MG63 (cell line): ENCODE measurements around the gene TAF1B. TPM values are rescaled to one million over a fixed set of nuclear protein-coding genes. Genes with fewer than 3 reads are reported as not detected.
"Not testable (repeated sequence)": the region's sequence is repeated elsewhere in the genome, so short reads cannot be mapped to it uniquely, and the experiment has no call there.

Experiments
- DNase-seq: peaks from one replicate; pipeline ENCODE4 v3.0.0-alpha.2; 2020
- H3K27me3 ChIP-seq: fragments of 250-450 bp; sonication (Bioruptor Pico); 2 replicates; pipeline ENCODE4 v1.5.1; 2020; ENCODE audit warnings: mild to moderate bottlenecking, moderate library complexity
- H3K36me3 ChIP-seq: fragments of 250-450 bp; sonication (Bioruptor Pico); 2 replicates; pipeline ENCODE4 v1.5.1; 2020; ENCODE audit warnings: mild to moderate bottlenecking, moderate library complexity
- H3K4me3 ChIP-seq: fragments of 250-450 bp; sonication (Bioruptor Pico); 2 replicates; pipeline ENCODE4 v1.5.1; 2020; ENCODE audit warnings: mild to moderate bottlenecking, moderate library complexity
- H3K9me3 ChIP-seq: fragments of 250-450 bp; sonication (Bioruptor Pico); 2 replicates; pipeline ENCODE4 v1.5.1; 2020; ENCODE audit warnings: mild to moderate bottlenecking, moderate library complexity
- total RNA-seq: library from RNA; depleted of rRNA; stranded (reverse); fragments of >200 nt; shearing (Covaris generic); gene quantifications from 2 replicates; pipeline ENCODE4 v1.2.3, GENCODE V29; 2014; ENCODE audit warnings: low replicate concordance

The TAF1B gene
- total RNA-seq, 1 experiment from 2014 or later: 27.0 TPM

- Histone ChIP-seq H3K27me3 (no peaks in the 10 kb centered on the region), H3K9me3 (no peaks in the 10 kb centered on the region), H3K36me3 (peaks cover 17% of the 10 kb centered on the region), H3K4me3 (peak overlapping the region; percentile 64)
- peak; percentile 49 for DNase-seq
These were observed 786 bp downstream of the TAF1B start for GRCh38 chr2:9844036-9844483.

- Histone ChIP-seq H3K36me3 (peaks cover 21% of the 10 kb centered on the region), H3K4me3 (peak overlapping the region; percentile 64), H3K27me3 (no peaks in the 10 kb centered on the region), H3K9me3 (no peaks in the 10 kb centered on the region)
- no peak for DNase-seq
These were observed 1.3 kb downstream of the TAF1B start for GRCh38 chr2:9844576-9844975.

- Histone ChIP-seq H3K9me3 (no peaks in the 10 kb centered on the region), H3K4me3 (no peak overlapping the region), H3K27me3 (no peaks in the 10 kb centered on the region), H3K36me3 (peaks cover 41% of the 10 kb centered on the region)
- no peak for DNase-seq
These were observed 3.3 kb downstream of the TAF1B start for GRCh38 chr2:9846554-9846953.

- no peak overlapping the region for H3K4me3 ChIP-seq
- no peaks in the 10 kb centered on the region for H3K9me3 ChIP-seq
- no peaks in the 10 kb centered on the region for H3K27me3 ChIP-seq
- no peak for DNase-seq
- peaks cover 47% of the 10 kb centered on the region for H3K36me3 ChIP-seq
These were observed 3.9 kb downstream of the TAF1B start for GRCh38 chr2:9847140-9847539.

- H3K4me3 ChIP-seq: no peak overlapping the region
- peaks cover 83% of the 10 kb centered on the region for H3K36me3 ChIP-seq
- no peak for DNase-seq
These were observed 9.6 kb downstream of the TAF1B start for GRCh38 chr2:9852881-9853280.

GRCh38 chr2:9857814-9858729 lies 14.8 kb downstream of the TAF1B start:
- Histone ChIP-seq H3K4me3 (no peak overlapping the region), H3K27me3 (no peaks in the 10 kb centered on the region), H3K9me3 (peaks cover 20% of the 10 kb centered on the region), H3K36me3 (peaks cover 79% of the 10 kb centered on the region)
- DNase-seq: no peak

More at GRCh38 chr2:9852881-9853280, 9.6 kb downstream of the TAF1B start:
- Histone ChIP-seq H3K9me3 (peaks cover 4% of the 10 kb centered on the region), H3K27me3 (no peaks in the 10 kb centered on the region)

- Histone ChIP-seq H3K9me3 (peaks cover 24% of the 10 kb centered on the region), H3K4me3 (no peak overlapping the region), H3K36me3 (peaks cover 74% of the 10 kb centered on the region), H3K27me3 (no peaks in the 10 kb centered on the region)
- DNase-seq: no peak
These were observed 15.4 kb downstream of the TAF1B start for GRCh38 chr2:9858730-9859068.

GRCh38 chr2:9860922-9861580 lies 17.8 kb downstream of the TAF1B start:
- not testable (repeated sequence) for H3K4me3 ChIP-seq, DNase-seq, H3K27me3 ChIP-seq
- H3K36me3 ChIP-seq: peaks cover 51% of the 10 kb centered on the region
- peaks cover 22% of the 10 kb centered on the region for H3K9me3 ChIP-seq

GRCh38 chr2:9867881-9868280 lies 24.6 kb downstream of the TAF1B start:
- H3K27me3 ChIP-seq: no peaks in the 10 kb centered on the region
- no peak overlapping the region for H3K4me3 ChIP-seq
- peaks cover 11% of the 10 kb centered on the region for H3K36me3 ChIP-seq
- H3K9me3 ChIP-seq: peaks cover 5% of the 10 kb centered on the region; the same call in 1 of the 2 replicates
- no peak for DNase-seq

GRCh38 chr2:9873337-9873736 lies 30.1 kb downstream of the TAF1B start:
- DNase-seq: no peak
- no peaks in the 10 kb centered on the region for H3K27me3 ChIP-seq
- no peaks in the 10 kb centered on the region for H3K9me3 ChIP-seq
- peaks cover 31% of the 10 kb centered on the region for H3K36me3 ChIP-seq
- H3K4me3 ChIP-seq: no peak overlapping the region

- Histone ChIP-seq H3K4me3 (no peak overlapping the region), H3K9me3 (no peaks in the 10 kb centered on the region), H3K36me3 (peaks cover 31% of the 10 kb centered on the region), H3K27me3 (no peaks in the 10 kb centered on the region)
- DNase-seq: no peak
These were observed 33.8 kb downstream of the TAF1B start for GRCh38 chr2:9877026-9877425.

- no peak for DNase-seq
- H3K36me3 ChIP-seq: peaks cover 35% of the 10 kb centered on the region
- no peak overlapping the region for H3K4me3 ChIP-seq
- H3K27me3 ChIP-seq: no peaks in the 10 kb centered on the region
- no peaks in the 10 kb centered on the region for H3K9me3 ChIP-seq
These were observed 34.5 kb downstream of the TAF1B start for GRCh38 chr2:9877726-9878125.

- H3K36me3 ChIP-seq: peaks cover 35% of the 10 kb centered on the region
- no peak for DNase-seq
- H3K27me3 ChIP-seq: no peaks in the 10 kb centered on the region
- no peaks in the 10 kb centered on the region for H3K9me3 ChIP-seq
- no peak overlapping the region for H3K4me3 ChIP-seq
These were observed 36.4 kb downstream of the TAF1B start for GRCh38 chr2:9879455-9880194.

- H3K27me3 ChIP-seq: no peaks in the 10 kb centered on the region
- no peak overlapping the region for H3K4me3 ChIP-seq
- peaks cover 30% of the 10 kb centered on the region for H3K36me3 ChIP-seq
- peaks cover 8% of the 10 kb centered on the region for H3K9me3 ChIP-seq
- peak; percentile 26 for DNase-seq
These were observed 40.6 kb downstream of the TAF1B start for GRCh38 chr2:9883897-9884296.

GRCh38 chr2:9884436-9884835 lies 41.2 kb downstream of the TAF1B start:
- Histone ChIP-seq H3K9me3 (peaks cover 8% of the 10 kb centered on the region), H3K4me3 (no peak overlapping the region), H3K27me3 (no peaks in the 10 kb centered on the region), H3K36me3 (peaks cover 30% of the 10 kb centered on the region)
- DNase-seq: no peak

GRCh38 chr2:9885036-9885684 lies 41.9 kb downstream of the TAF1B start:
- DNase-seq: no peak
- H3K4me3 ChIP-seq: no peak overlapping the region

More at GRCh38 chr2:9885036-9885684, 41.9 kb downstream of the TAF1B start:
- peaks cover 8% of the 10 kb centered on the region for H3K9me3 ChIP-seq
- peaks cover 30% of the 10 kb centered on the region for H3K36me3 ChIP-seq
- H3K27me3 ChIP-seq: no peaks in the 10 kb centered on the region
